HCT116 (cell line): ENCODE data around the gene LYVE1.

Source experiments
- CTCF ChIP-seq, 3 experiments: fragments of 200-600 bp in 1 of 3; sonication (generic) in 1 of 3; IDR thresholded peaks in 2 of 3; conservative IDR thresholded peaks in 1 of 3; 2 replicates each; pipeline ENCODE4 v1.5.1; 2012 to 2017; ENCODE audit warnings: low read depth in 2 of 3, low read length in 2 of 3, antibody characterized with exemption in 1 of 3, borderline replicate concordance in 1 of 3, control low read depth in 1 of 3, mild to moderate bottlenecking in 1 of 3, mixed read lengths in 1 of 3, mixed run types in 1 of 3, moderate library complexity in 1 of 3; ENCODE audit not compliant: insufficient read depth in 1 of 3
- POLR2A ChIP-seq: IDR thresholded peaks from 2 replicates; pipeline ENCODE4 v1.7.0; 2011; ENCODE audit warnings: borderline replicate concordance; ENCODE audit not compliant: insufficient read depth, insufficient read length; ENCODE audit errors: extremely low read depth
- POLR2AphosphoS5 ChIP-seq: IDR thresholded peaks from 2 replicates; pipeline ENCODE4 v1.6.1; 2011; ENCODE audit warnings: mild to moderate bottlenecking, low read depth, low read length, moderate library complexity
- SIN3A ChIP-seq: IDR thresholded peaks from 2 replicates; pipeline ENCODE4 v1.6.1; 2012; ENCODE audit warnings: low read depth
- TF ChIP-seq, protein P1 (sequence below): IDR thresholded peaks from 2 replicates; pipeline ENCODE4 v1.6.1; 2012; ENCODE audit warnings: low read depth

- TF ChIP-seq, protein P1, sequence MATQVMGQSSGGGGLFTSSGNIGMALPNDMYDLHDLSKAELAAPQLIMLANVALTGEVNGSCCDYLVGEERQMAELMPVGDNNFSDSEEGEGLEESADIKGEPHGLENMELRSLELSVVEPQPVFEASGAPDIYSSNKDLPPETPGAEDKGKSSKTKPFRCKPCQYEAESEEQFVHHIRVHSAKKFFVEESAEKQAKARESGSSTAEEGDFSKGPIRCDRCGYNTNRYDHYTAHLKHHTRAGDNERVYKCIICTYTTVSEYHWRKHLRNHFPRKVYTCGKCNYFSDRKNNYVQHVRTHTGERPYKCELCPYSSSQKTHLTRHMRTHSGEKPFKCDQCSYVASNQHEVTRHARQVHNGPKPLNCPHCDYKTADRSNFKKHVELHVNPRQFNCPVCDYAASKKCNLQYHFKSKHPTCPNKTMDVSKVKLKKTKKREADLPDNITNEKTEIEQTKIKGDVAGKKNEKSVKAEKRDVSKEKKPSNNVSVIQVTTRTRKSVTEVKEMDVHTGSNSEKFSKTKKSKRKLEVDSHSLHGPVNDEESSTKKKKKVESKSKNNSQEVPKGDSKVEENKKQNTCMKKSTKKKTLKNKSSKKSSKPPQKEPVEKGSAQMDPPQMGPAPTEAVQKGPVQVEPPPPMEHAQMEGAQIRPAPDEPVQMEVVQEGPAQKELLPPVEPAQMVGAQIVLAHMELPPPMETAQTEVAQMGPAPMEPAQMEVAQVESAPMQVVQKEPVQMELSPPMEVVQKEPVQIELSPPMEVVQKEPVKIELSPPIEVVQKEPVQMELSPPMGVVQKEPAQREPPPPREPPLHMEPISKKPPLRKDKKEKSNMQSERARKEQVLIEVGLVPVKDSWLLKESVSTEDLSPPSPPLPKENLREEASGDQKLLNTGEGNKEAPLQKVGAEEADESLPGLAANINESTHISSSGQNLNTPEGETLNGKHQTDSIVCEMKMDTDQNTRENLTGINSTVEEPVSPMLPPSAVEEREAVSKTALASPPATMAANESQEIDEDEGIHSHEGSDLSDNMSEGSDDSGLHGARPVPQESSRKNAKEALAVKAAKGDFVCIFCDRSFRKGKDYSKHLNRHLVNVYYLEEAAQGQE, result no peak
- TF ChIP-seq SIN3A (no peak), CTCF (IDR thresholded peaks at IDR 0.05 in 2 of 3, conservative IDR thresholded peaks at IDR 0.05 in 1 of 3; ENCODE audit: borderline replicate concordance in 1 of 3, insufficient read depth in 1 of 3, low read depth in 2 of 3, low read length in 2 of 3) (no peak), POLR2AphosphoS5 (no peak), POLR2A (no peak)
These were observed 35.1 kb downstream of the LYVE1 start for GRCh38 chr11:10533323-10533722.
